ENCODE measurements around the gene SYT1. TPM values are rescaled to one million over a fixed set of nuclear protein-coding genes. Genes with fewer than 3 reads are reported as not detected.

SYT1 gene
- total RNA-seq, 1 experiment from 2014 or later: 44.9 TPM

DNA sequence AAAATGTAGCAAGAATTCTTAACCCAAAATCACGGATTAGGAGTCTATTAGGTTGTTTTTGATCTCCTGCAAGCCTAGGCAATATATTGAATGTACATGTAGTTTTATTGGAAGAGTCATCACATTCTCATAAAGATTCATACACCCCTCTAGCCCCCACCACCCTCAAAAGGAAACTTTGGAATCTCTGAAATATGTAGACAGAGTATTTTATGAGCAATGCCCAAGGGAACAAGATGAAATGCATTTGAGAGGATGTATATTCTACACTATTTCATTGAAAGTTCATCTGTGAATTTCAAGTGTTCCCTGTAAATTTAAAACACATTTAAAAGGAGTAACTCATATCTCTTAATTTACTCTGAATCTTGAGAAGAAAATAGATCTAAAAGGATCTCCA is 103.7 kb downstream of the SYT1 start:
- H3K9ac ChIP-seq (ENCODE audit: low read length): no peak overlapping the region
- no peak for TF ChIP-seq SRF (IDR thresholded peaks at IDR 0.05; ENCODE audit: low read depth)
- no peak for TF ChIP-seq RAD21 (IDR thresholded peaks at IDR 0.05; ENCODE audit: low read depth)
- TF ChIP-seq ZNF274 (IDR thresholded peaks at IDR 0.05; ENCODE audit: low read depth, low read length): no peak
- no peak for TF ChIP-seq YY1 (IDR thresholded peaks at IDR 0.05; ENCODE audit: extremely low read depth, insufficient replicate concordance, low read depth, low read length)
- TF ChIP-seq, protein P1, sequence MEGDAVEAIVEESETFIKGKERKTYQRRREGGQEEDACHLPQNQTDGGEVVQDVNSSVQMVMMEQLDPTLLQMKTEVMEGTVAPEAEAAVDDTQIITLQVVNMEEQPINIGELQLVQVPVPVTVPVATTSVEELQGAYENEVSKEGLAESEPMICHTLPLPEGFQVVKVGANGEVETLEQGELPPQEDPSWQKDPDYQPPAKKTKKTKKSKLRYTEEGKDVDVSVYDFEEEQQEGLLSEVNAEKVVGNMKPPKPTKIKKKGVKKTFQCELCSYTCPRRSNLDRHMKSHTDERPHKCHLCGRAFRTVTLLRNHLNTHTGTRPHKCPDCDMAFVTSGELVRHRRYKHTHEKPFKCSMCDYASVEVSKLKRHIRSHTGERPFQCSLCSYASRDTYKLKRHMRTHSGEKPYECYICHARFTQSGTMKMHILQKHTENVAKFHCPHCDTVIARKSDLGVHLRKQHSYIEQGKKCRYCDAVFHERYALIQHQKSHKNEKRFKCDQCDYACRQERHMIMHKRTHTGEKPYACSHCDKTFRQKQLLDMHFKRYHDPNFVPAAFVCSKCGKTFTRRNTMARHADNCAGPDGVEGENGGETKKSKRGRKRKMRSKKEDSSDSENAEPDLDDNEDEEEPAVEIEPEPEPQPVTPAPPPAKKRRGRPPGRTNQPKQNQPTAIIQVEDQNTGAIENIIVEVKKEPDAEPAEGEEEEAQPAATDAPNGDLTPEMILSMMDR (IDR thresholded peaks at IDR 0.05 in 2 of 3, conservative IDR thresholded peaks at IDR 0.05 in 1 of 3; ENCODE audit: borderline replicate concordance in 1 of 3, insufficient read depth in 1 of 3, low read depth in 2 of 3, low read length in 2 of 3): no peak
- TF ChIP-seq, protein P2, sequence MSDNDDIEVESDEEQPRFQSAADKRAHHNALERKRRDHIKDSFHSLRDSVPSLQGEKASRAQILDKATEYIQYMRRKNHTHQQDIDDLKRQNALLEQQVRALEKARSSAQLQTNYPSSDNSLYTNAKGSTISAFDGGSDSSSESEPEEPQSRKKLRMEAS (IDR thresholded peaks at IDR 0.05): no peak
- no peak for TF ChIP-seq CEBPB (IDR thresholded peaks at IDR 0.05; ENCODE audit: low read depth)
- TF ChIP-seq, protein P3, sequence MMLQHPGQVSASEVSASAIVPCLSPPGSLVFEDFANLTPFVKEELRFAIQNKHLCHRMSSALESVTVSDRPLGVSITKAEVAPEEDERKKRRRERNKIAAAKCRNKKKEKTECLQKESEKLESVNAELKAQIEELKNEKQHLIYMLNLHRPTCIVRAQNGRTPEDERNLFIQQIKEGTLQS (IDR thresholded peaks at IDR 0.05): no peak
- TF ChIP-seq POLR2A (IDR thresholded peaks at IDR 0.05; ENCODE audit: borderline replicate concordance, extremely low read depth, insufficient read depth, insufficient read length): no peak
- TF ChIP-seq, protein P4, sequence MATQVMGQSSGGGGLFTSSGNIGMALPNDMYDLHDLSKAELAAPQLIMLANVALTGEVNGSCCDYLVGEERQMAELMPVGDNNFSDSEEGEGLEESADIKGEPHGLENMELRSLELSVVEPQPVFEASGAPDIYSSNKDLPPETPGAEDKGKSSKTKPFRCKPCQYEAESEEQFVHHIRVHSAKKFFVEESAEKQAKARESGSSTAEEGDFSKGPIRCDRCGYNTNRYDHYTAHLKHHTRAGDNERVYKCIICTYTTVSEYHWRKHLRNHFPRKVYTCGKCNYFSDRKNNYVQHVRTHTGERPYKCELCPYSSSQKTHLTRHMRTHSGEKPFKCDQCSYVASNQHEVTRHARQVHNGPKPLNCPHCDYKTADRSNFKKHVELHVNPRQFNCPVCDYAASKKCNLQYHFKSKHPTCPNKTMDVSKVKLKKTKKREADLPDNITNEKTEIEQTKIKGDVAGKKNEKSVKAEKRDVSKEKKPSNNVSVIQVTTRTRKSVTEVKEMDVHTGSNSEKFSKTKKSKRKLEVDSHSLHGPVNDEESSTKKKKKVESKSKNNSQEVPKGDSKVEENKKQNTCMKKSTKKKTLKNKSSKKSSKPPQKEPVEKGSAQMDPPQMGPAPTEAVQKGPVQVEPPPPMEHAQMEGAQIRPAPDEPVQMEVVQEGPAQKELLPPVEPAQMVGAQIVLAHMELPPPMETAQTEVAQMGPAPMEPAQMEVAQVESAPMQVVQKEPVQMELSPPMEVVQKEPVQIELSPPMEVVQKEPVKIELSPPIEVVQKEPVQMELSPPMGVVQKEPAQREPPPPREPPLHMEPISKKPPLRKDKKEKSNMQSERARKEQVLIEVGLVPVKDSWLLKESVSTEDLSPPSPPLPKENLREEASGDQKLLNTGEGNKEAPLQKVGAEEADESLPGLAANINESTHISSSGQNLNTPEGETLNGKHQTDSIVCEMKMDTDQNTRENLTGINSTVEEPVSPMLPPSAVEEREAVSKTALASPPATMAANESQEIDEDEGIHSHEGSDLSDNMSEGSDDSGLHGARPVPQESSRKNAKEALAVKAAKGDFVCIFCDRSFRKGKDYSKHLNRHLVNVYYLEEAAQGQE (IDR thresholded peaks at IDR 0.05; ENCODE audit: low read depth): no peak
- TF ChIP-seq EZH2phosphoT487 (IDR thresholded peaks at IDR 0.05; ENCODE audit: borderline replicate concordance): no peak
- no peak for TF ChIP-seq EGR1 (IDR thresholded peaks at IDR 0.05; ENCODE audit: low read depth)
- TF ChIP-seq JUND (IDR thresholded peaks at IDR 0.05): no peak
- TF ChIP-seq, protein P5, sequence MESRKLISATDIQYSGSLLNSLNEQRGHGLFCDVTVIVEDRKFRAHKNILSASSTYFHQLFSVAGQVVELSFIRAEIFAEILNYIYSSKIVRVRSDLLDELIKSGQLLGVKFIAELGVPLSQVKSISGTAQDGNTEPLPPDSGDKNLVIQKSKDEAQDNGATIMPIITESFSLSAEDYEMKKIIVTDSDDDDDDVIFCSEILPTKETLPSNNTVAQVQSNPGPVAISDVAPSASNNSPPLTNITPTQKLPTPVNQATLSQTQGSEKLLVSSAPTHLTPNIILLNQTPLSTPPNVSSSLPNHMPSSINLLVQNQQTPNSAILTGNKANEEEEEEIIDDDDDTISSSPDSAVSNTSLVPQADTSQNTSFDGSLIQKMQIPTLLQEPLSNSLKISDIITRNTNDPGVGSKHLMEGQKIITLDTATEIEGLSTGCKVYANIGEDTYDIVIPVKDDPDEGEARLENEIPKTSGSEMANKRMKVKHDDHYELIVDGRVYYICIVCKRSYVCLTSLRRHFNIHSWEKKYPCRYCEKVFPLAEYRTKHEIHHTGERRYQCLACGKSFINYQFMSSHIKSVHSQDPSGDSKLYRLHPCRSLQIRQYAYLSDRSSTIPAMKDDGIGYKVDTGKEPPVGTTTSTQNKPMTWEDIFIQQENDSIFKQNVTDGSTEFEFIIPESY (IDR thresholded peaks at IDR 0.05; ENCODE audit: extremely low read depth, insufficient replicate concordance, low read length): no peak
- POLR2A ChIA-PET: no interaction called here
- H3K27me3 ChIP-seq (ENCODE audit: insufficient read depth, low read length): no peaks in the 10 kb centered on the region
- RAD21 ChIA-PET (ENCODE audit: low non-redundant PET in 1 of 2, low total read pairs in 2 of 2, uncharacterized antibody in 2 of 2, unreplicated experiment in 2 of 2): no interaction called here
- no peaks in the 10 kb centered on the region for H3K9me3 ChIP-seq (ENCODE audit: control insufficient read depth in 1 of 2, insufficient read depth in 1 of 2, low read depth in 1 of 2, low read length in 2 of 2)
- no peak overlapping the region for H3K4me3 ChIP-seq (replicated peaks in 1 of 2; ENCODE audit: low read depth in 1 of 2, low read length in 2 of 2)
- intact Hi-C loops (cut with micrococcal nuclease): no loop called here
- no peaks in the 10 kb centered on the region for H4K20me1 ChIP-seq (ENCODE audit: insufficient read depth)
- no TSS peak for BruUV-seq (replicated peaks)
- no peaks in the 10 kb centered on the region for H3K36me3 ChIP-seq (ENCODE audit: control insufficient read depth in 1 of 2, insufficient read depth in 2 of 2, low read length in 2 of 2)
- DNase-seq (ENCODE audit: low read depth, low spot score) (no peak), ATAC-seq (no peak)
- no peak overlapping the region for H3K4me2 ChIP-seq (ENCODE audit: low read length)
- H3K4me1 ChIP-seq (ENCODE audit: control insufficient read depth in 1 of 2, insufficient read depth in 2 of 2, low read length in 2 of 2): peaks cover 3 to 28% of the 10 kb centered on the region in 2 experiments; a peak in 3 of 4 replicates
- H3K9me2 ChIP-seq (ENCODE audit: insufficient read depth): no peaks in the 10 kb centered on the region
- H3K79me2 ChIP-seq (ENCODE audit: insufficient read depth, low read length): no peaks in the 10 kb centered on the region; the same call in 1 of the 2 replicates
- CTCF ChIA-PET: no interaction called here
- H2AFZ ChIP-seq (ENCODE audit: low read depth, low read length, poor library complexity, severe bottlenecking): no peak overlapping the region
- H3K27ac ChIP-seq (ENCODE audit: low read depth, low read length): no peak overlapping the region

All from HCT116 (cell line).